ENCODE data around the gene CHST12.

CHST12 gene

DNA sequence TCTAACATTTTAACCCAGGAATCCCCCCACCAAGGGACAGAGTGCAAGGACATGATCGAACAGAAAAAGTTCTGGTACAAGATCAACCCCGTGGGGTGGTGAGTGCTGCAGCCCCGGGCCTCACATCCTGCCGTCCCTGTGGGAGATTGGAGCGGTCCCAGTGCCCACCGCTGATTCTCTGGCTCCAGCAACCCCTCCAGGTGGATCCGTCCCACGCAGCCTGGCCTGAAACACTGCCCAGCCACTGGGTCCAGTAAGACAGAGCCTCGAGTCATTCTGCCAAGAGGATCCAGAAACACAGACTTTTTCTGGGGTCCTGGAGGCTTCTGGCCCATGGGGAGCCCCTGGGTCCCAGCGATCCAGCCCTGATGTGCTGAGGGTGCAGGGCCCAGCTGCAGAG, 43.3 kb downstream of the CHST12 start:
- peaks cover 2% of the 10 kb centered on the region in 2 experiments for H3K36me3 ChIP-seq (ENCODE audit: control insufficient read depth in 1 of 2, insufficient read depth in 2 of 2, low read length in 2 of 2)
- H2BK120ac ChIP-seq (ENCODE audit: insufficient read depth, low read length, poor library complexity) = no peak overlapping the region
- H3K9me3 ChIP-seq (ENCODE audit: insufficient read depth, low read depth, low read length) = peaks cover 4% of the 10 kb centered on the region
- no peaks in the 10 kb centered on the region for H3K79me1 ChIP-seq (ENCODE audit: low read length)
- no peaks in the 10 kb centered on the region for H3K79me2 ChIP-seq (ENCODE audit: control insufficient read depth, insufficient read depth, low read length, poor library complexity)
- no peak overlapping the region for H2BK5ac ChIP-seq (ENCODE audit: low read depth, low read length, poor library complexity)
- H3K27ac ChIP-seq (ENCODE audit: low read depth, low read length) = no peak overlapping the region
- H2AK5ac ChIP-seq (ENCODE audit: low read length) = no peak overlapping the region
- H2BK12ac ChIP-seq (ENCODE audit: low read length) = no peak overlapping the region
- no peak for DNase-seq
- H4K91ac ChIP-seq (ENCODE audit: low read depth, low read length) = no peak overlapping the region
- WGBS (ENCODE audit: extremely low coverage, insufficient coverage, insufficient read length) = no CpG with 5 or more reads among the region's 10 CpGs
- no peak overlapping the region for H3K9ac ChIP-seq (ENCODE audit: low read length)
- H3K4me3 ChIP-seq (ENCODE audit: low read depth, low read length) = peak overlapping the region; percentile 52
- no peak overlapping the region for H3K14ac ChIP-seq (ENCODE audit: low read length)
- no peak overlapping the region for H3K4me2 ChIP-seq (ENCODE audit: low read length)
- no peaks in the 10 kb centered on the region for H3K27me3 ChIP-seq (ENCODE audit: insufficient read depth, low read length)
- H3K4ac ChIP-seq (ENCODE audit: low read depth, low read length) = no peak overlapping the region
- H3K4me1 ChIP-seq (ENCODE audit: control insufficient read depth in 1 of 2, insufficient read depth in 2 of 2, low read length in 2 of 2) = peaks cover 4 to 9% of the 10 kb centered on the region in 2 experiments
- H2AFZ ChIP-seq (ENCODE audit: insufficient read depth, low read length, poor library complexity) = no peak overlapping the region
- no peak overlapping the region for H3K18ac ChIP-seq (ENCODE audit: low read length)
- H4K8ac ChIP-seq (ENCODE audit: low read depth, low read length) = no peak overlapping the region
- no peak overlapping the region for H3K23ac ChIP-seq (ENCODE audit: low read length)
- H4K12ac ChIP-seq (ENCODE audit: low read depth, low read length) = no peak overlapping the region

DNA sequence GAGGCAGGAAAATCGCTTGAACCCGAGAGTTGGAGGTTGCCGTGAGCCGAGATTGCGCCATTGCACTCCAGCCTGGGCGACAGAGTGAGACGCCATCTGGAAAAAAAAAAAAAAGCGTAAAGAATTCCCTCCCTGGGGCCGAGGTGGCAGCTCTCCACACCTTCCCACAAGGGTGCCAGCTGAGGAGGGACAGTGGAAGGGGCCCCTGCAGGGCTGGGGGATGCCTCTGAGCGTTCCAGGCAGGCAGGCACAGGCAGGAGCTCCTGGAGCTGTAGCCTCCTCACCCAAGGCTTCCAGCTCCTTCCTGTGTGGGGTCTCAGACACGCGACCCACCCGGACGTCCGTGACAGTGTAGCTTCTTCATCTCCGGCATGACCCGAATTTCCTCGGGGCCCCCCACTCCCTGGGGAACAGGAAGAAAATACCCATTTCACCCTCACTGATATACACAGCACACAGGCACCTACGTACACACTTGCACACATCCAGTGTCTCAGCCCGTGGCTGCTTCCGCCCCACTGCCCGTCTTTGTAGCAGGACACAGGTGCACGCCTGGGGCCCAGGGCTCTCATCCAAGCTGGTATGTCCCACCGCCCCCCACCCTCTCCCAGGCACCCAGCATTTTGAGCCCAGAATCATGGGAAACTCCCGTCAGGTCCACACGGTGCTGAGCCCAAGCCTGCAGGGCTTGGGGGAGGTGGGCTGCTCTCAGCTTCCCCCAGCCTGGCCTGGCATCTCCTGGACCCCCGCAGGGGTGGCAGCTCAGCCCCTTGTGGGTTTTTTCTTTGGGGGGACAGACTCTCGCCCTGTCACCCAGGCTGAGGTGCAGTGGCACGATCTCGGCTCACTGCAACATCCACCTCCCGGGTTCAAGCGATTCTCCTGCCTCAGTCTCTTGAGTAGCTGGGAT, 47.0 kb downstream of the CHST12 start:
- DNase-seq = no peak
- Histone ChIP-seq H3K79me2 (ENCODE audit: control insufficient read depth, insufficient read depth, low read length, poor library complexity) (no peaks in the 10 kb centered on the region), H2BK12ac (ENCODE audit: low read length) (no peak overlapping the region), H3K4me3 (ENCODE audit: low read depth, low read length) (no peak overlapping the region), H3K9ac (ENCODE audit: low read length) (no peak overlapping the region), H3K4me2 (ENCODE audit: low read length) (no peak overlapping the region), H3K23ac (ENCODE audit: low read length) (no peak overlapping the region), H2BK120ac (ENCODE audit: insufficient read depth, low read length, poor library complexity) (no peak overlapping the region), H3K4me1 (ENCODE audit: control insufficient read depth in 1 of 2, insufficient read depth in 2 of 2, low read length in 2 of 2) (peaks cover 4 to 10% of the 10 kb centered on the region in 2 experiments), H2AK5ac (ENCODE audit: low read length) (no peak overlapping the region), H3K14ac (ENCODE audit: low read length) (no peak overlapping the region), H3K36me3 (ENCODE audit: control insufficient read depth in 1 of 2, insufficient read depth in 2 of 2, low read length in 2 of 2) (peaks cover 0 to 2% of the 10 kb centered on the region in 2 experiments), H2AFZ (ENCODE audit: insufficient read depth, low read length, poor library complexity) (no peak overlapping the region), H3K9me3 (ENCODE audit: insufficient read depth, low read depth, low read length) (peaks cover 4% of the 10 kb centered on the region), H3K27me3 (ENCODE audit: insufficient read depth, low read length) (no peaks in the 10 kb centered on the region), H3K4ac (ENCODE audit: low read depth, low read length) (no peak overlapping the region), H3K18ac (ENCODE audit: low read length) (no peak overlapping the region), H4K12ac (ENCODE audit: low read depth, low read length) (no peak overlapping the region), H3K27ac (ENCODE audit: low read depth, low read length) (no peak overlapping the region), H2BK5ac (ENCODE audit: low read depth, low read length, poor library complexity) (no peak overlapping the region), H4K8ac (ENCODE audit: low read depth, low read length) (no peak overlapping the region), H3K79me1 (ENCODE audit: low read length) (no peaks in the 10 kb centered on the region), H4K91ac (ENCODE audit: low read depth, low read length) (no peak overlapping the region)
- WGBS (ENCODE audit: extremely low coverage, insufficient coverage, insufficient read length) = no CpG with 5 or more reads among the region's 32 CpGs

DNA sequence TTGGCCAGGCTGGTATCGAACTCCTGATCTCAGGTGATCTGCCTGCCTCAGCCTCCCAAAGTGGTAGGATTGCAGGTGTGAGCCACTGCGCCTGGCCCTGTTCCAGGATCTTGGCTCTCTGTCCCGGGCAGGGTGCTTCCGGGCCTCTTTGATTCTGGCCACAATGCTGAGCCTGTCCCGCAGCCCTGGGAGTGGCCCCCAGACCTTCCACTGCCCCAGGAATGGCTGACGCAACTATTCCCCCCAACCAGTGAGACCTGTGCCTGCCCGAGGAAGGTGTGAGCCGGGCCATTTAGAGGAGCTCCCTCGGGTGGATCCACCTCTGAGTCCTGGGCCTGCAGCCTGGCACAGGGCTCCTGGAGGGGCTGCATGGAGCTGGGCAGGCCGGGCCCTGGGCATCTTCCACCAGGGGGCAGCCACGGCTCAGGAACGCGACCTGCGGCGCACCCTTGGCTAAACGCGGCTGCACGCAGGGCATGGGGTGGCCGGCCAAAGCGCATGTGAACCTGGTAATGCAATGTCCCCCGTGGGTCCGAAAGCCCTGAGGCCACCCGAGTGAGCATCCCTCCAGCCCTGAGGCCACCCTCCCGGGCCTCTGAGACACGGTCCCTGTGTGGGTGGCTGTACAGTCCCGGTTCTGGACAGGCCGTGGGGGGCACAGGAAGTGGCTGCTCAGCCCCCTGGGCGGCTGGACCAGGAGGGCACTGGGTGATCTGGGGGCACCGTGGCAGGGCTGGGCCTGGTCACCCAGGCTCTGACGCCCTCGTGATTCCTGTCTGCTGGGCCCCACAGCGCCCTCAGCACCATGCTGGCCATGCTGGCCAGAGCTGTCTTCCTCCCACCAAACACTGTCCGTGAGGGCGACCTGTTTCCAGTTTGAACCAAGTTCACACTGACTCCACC, 48.0 kb downstream of the CHST12 start:
- peaks cover under 1 to 9% of the 10 kb centered on the region in 2 experiments for H3K4me1 ChIP-seq (ENCODE audit: control insufficient read depth in 1 of 2, insufficient read depth in 2 of 2, low read length in 2 of 2)

DNA sequence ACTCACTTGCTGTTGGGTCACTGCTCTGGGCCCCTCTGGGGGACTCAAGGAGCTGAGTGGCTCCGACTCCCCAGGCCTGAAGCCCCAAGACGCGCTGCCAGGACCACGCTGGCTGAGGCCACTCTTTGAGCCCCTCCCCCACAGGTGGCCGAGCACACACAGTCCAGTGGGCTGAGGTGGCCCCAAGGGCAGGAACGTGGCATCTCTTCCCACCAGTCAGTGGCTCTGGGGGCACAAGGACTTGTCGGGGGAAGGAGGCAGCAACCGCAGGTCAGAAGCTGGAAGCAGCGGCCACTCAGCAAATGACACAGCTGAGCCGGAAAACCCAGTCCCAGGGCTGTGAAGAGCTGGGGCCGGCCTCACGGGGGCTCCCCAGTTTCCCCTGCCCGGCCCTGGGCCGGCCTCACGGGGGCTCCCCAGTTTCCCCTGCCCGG, 48.7 kb downstream of the CHST12 start:
- no peak overlapping the region for H2AFZ ChIP-seq (ENCODE audit: insufficient read depth, low read length, poor library complexity)

More for the DNA sequence above, 48.0 kb downstream of the CHST12 start:
- Histone ChIP-seq H3K4ac (ENCODE audit: low read depth, low read length) (no peak overlapping the region), H2BK5ac (ENCODE audit: low read depth, low read length, poor library complexity) (no peak overlapping the region), H4K12ac (ENCODE audit: low read depth, low read length) (peak overlapping the region; percentile 8), H3K18ac (ENCODE audit: low read length) (no peak overlapping the region), H4K8ac (ENCODE audit: low read depth, low read length) (no peak overlapping the region), H2BK120ac (ENCODE audit: insufficient read depth, low read length, poor library complexity) (no peak overlapping the region), H3K4me2 (ENCODE audit: low read length) (peak overlapping the region; percentile 35), H3K23ac (ENCODE audit: low read length) (no peak overlapping the region), H3K14ac (ENCODE audit: low read length) (no peak overlapping the region), H2BK12ac (ENCODE audit: low read length) (no peak overlapping the region), H3K27ac (ENCODE audit: low read depth, low read length) (no peak overlapping the region), H3K79me1 (ENCODE audit: low read length) (no peaks in the 10 kb centered on the region), H3K9ac (ENCODE audit: low read length) (no peak overlapping the region), H2AK5ac (ENCODE audit: low read length) (no peak overlapping the region), H3K36me3 (ENCODE audit: control insufficient read depth in 1 of 2, insufficient read depth in 2 of 2, low read length in 2 of 2) (no peaks in the 10 kb centered on the region), H3K27me3 (ENCODE audit: insufficient read depth, low read length) (no peaks in the 10 kb centered on the region), H4K91ac (ENCODE audit: low read depth, low read length) (peak overlapping the region; percentile 29), H3K9me3 (ENCODE audit: insufficient read depth, low read depth, low read length) (peaks cover 4% of the 10 kb centered on the region), H3K4me3 (ENCODE audit: low read depth, low read length) (no peak overlapping the region), H3K79me2 (ENCODE audit: control insufficient read depth, insufficient read depth, low read length, poor library complexity) (no peaks in the 10 kb centered on the region), H2AFZ (ENCODE audit: insufficient read depth, low read length, poor library complexity) (peak overlapping the region; percentile 17)
- peak; percentile 66 to 82 for DNase-seq
- no CpG with 5 or more reads among the region's 34 CpGs for WGBS (ENCODE audit: extremely low coverage, insufficient coverage, insufficient read length)

More for the DNA sequence above, 48.7 kb downstream of the CHST12 start:
- no peak overlapping the region for H3K18ac ChIP-seq (ENCODE audit: low read length)
- H3K4ac ChIP-seq (ENCODE audit: low read depth, low read length) = no peak overlapping the region
- no CpG with 5 or more reads among the region's 16 CpGs for WGBS (ENCODE audit: extremely low coverage, insufficient coverage, insufficient read length)
- no peaks in the 10 kb centered on the region for H3K79me1 ChIP-seq (ENCODE audit: low read length)
- no peak overlapping the region for H2BK120ac ChIP-seq (ENCODE audit: insufficient read depth, low read length, poor library complexity)
- no peak overlapping the region for H3K14ac ChIP-seq (ENCODE audit: low read length)
- H2BK5ac ChIP-seq (ENCODE audit: low read depth, low read length, poor library complexity) = no peak overlapping the region
- H3K27me3 ChIP-seq (ENCODE audit: insufficient read depth, low read length) = no peaks in the 10 kb centered on the region
- no peak overlapping the region for H3K27ac ChIP-seq (ENCODE audit: low read depth, low read length)
- no peak overlapping the region for H3K4me3 ChIP-seq (ENCODE audit: low read depth, low read length)
- H4K91ac ChIP-seq (ENCODE audit: low read depth, low read length) = no peak overlapping the region
- H3K4me2 ChIP-seq (ENCODE audit: low read length) = peak overlapping the region; percentile 35
- no peak overlapping the region for H4K12ac ChIP-seq (ENCODE audit: low read depth, low read length)
- peak in 1 of 2 donors; percentile 25 for DNase-seq
- H3K36me3 ChIP-seq (ENCODE audit: control insufficient read depth in 1 of 2, insufficient read depth in 2 of 2, low read length in 2 of 2) = no peaks in the 10 kb centered on the region
- peaks cover 4% of the 10 kb centered on the region for H3K9me3 ChIP-seq (ENCODE audit: insufficient read depth, low read depth, low read length)
- peaks cover 0 to 8% of the 10 kb centered on the region in 2 experiments for H3K4me1 ChIP-seq (ENCODE audit: control insufficient read depth in 1 of 2, insufficient read depth in 2 of 2, low read length in 2 of 2)
- H3K23ac ChIP-seq (ENCODE audit: low read length) = no peak overlapping the region
- no peaks in the 10 kb centered on the region for H3K79me2 ChIP-seq (ENCODE audit: control insufficient read depth, insufficient read depth, low read length, poor library complexity)
- no peak overlapping the region for H2AK5ac ChIP-seq (ENCODE audit: low read length)
- H2BK12ac ChIP-seq (ENCODE audit: low read length) = no peak overlapping the region
- no peak overlapping the region for H4K8ac ChIP-seq (ENCODE audit: low read depth, low read length)
- no peak overlapping the region for H3K9ac ChIP-seq (ENCODE audit: low read length)

All from trophoblast cell (in vitro differentiated cells and primary cell).